CD14-positive monocyte (primary cell): Measurements from ENCODE around the gene CMTM8. TPM values are rescaled to one million over a fixed set of nuclear protein-coding genes. Genes with fewer than 3 reads are reported as not detected.

Experiments
- DNase-seq, 3 donors: peaks; one replicate each; pipeline ENCODE4 v3.0.0-alpha.2; 2011 to 2022
- H2AFZ ChIP-seq: 2 replicates; pipeline ENCODE4 v1.6.0; 2012; ENCODE audit warnings: mild to moderate bottlenecking, low read depth, low read length, inconsistent platforms; ENCODE audit not compliant: insufficient read depth, poor library complexity, severe bottlenecking
- H3K27ac ChIP-seq, 2 donors: 1 replicate in 1 of 2; 2 replicates in 1 of 2; pipeline ENCODE4 v1.5.1; 2012 to 2013; ENCODE audit warnings: low read length in 2 of 2, control low read depth in 1 of 2, inconsistent platforms in 1 of 2, low read depth in 1 of 2, mild to moderate bottlenecking in 1 of 2
- H3K27me3 ChIP-seq, 2 donors: one replicate each; pipeline versions ENCODE4 v1.6.0 to v1.6.1; 2011 to 2013; ENCODE audit warnings: low read length in 2 of 2; ENCODE audit not compliant: control insufficient read depth in 2 of 2, insufficient read depth in 2 of 2
- H3K36me3 ChIP-seq, 2 donors: replicated peaks in 1 of 2; 1 replicate in 1 of 2; 2 replicates in 1 of 2; pipeline versions ENCODE4 v1.5.1 to v1.6.1; 2012 to 2013; ENCODE audit warnings: low read length in 2 of 2, control low read depth in 1 of 2, inconsistent platforms in 1 of 2, mild to moderate bottlenecking in 1 of 2; ENCODE audit not compliant: insufficient read depth in 2 of 2, control insufficient read depth in 1 of 2
- H3K4me1 ChIP-seq, 2 donors: 1 replicate in 1 of 2; 2 replicates in 1 of 2; pipeline versions ENCODE4 v1.5.1 to v1.6.1; 2012 to 2013; ENCODE audit warnings: low read length in 2 of 2, control low read depth in 1 of 2, inconsistent platforms in 1 of 2, mild to moderate bottlenecking in 1 of 2, moderate library complexity in 1 of 2; ENCODE audit not compliant: insufficient read depth in 2 of 2, control insufficient read depth in 1 of 2
- H3K4me2 ChIP-seq: replicated peaks from 2 replicates; pipeline ENCODE3; 2012; ENCODE audit warnings: low read length, moderate library complexity, mild to moderate bottlenecking; ENCODE audit not compliant: poor library complexity, severe bottlenecking; ENCODE audit errors: extremely low read depth
- H3K4me3 ChIP-seq, 3 experiments: fragments of 200-600 bp in 1 of 3; sonication (generic) in 1 of 3; replicated peaks in 1 of 3; 1 replicate in 2 of 3; 2 replicates in 1 of 3; pipeline ENCODE4 v1.5.1; 2011 to 2013; ENCODE audit warnings: low read length in 3 of 3, mild to moderate bottlenecking in 3 of 3, control low read depth in 2 of 3, low read depth in 2 of 3, inconsistent platforms in 1 of 3, moderate library complexity in 1 of 3
- H3K79me2 ChIP-seq: 2 replicates; pipeline ENCODE4 v1.6.0; 2012; ENCODE audit warnings: mild to moderate bottlenecking, control low read depth, inconsistent platforms, low read length, moderate library complexity; ENCODE audit not compliant: insufficient read depth
- H3K9ac ChIP-seq: 2 replicates; pipeline ENCODE4 v1.6.0; 2017; ENCODE audit warnings: low read length, mild to moderate bottlenecking; ENCODE audit not compliant: insufficient read depth, poor library complexity, severe bottlenecking
- H3K9me3 ChIP-seq, 2 donors: replicated peaks in 1 of 2; 1 replicate in 1 of 2; 2 replicates in 1 of 2; pipeline versions ENCODE4 v1.5.1 to v1.6.1; 2012 to 2013; ENCODE audit warnings: low read length in 2 of 2, control low read depth in 1 of 2; ENCODE audit not compliant: control insufficient read depth in 1 of 2, insufficient read depth in 1 of 2
- H4K20me1 ChIP-seq: 2 replicates; pipeline ENCODE4 v1.6.0; 2012; ENCODE audit warnings: mild to moderate bottlenecking, low read length, control low read depth, moderate library complexity; ENCODE audit not compliant: insufficient read depth
- H3K27ac Mint-ChIP-seq, 7 donors: one replicate each; pipeline ENCODE4 v1.8.0; 2020; ENCODE audit warnings: mild to moderate bottlenecking in 7 of 7, mixed read lengths in 7 of 7, moderate library complexity in 6 of 7, inconsistent platforms in 2 of 7
- H3K27me3 Mint-ChIP-seq, 3 donors: one replicate each; pipeline ENCODE4 v1.8.0; 2021 to 2022; ENCODE audit warnings: low read depth in 3 of 3, mild to moderate bottlenecking in 3 of 3, mixed read lengths in 3 of 3, moderate library complexity in 3 of 3, inconsistent platforms in 1 of 3
- H3K36me3 Mint-ChIP-seq, 2 donors: one replicate each; pipeline ENCODE4 v1.8.0; 2020; ENCODE audit warnings: mixed read lengths in 2 of 2, inconsistent platforms in 1 of 2, mild to moderate bottlenecking in 1 of 2
- H3K4me1 Mint-ChIP-seq: one replicate; pipeline ENCODE4 v1.8.0; 2020; ENCODE audit warnings: mild to moderate bottlenecking, mixed read lengths
- H3K4me3 Mint-ChIP-seq, 2 donors: one replicate each; pipeline ENCODE4 v1.8.0; 2020; ENCODE audit warnings: mild to moderate bottlenecking in 2 of 2, mixed read lengths in 2 of 2, moderate library complexity in 1 of 2
- H3K9me3 Mint-ChIP-seq, 7 donors: one replicate each; pipeline ENCODE4 v1.8.0; 2020 to 2022; ENCODE audit warnings: mixed read lengths in 7 of 7, mild to moderate bottlenecking in 6 of 7, moderate library complexity in 6 of 7, inconsistent platforms in 2 of 7
- CTCF ChIP-seq: fragments of 200-600 bp; IDR thresholded peaks from one replicate; pipeline ENCODE4 v1.8.0; 2022; ENCODE audit warnings: antibody characterized with exemption, mild to moderate bottlenecking
- WGBS: methylation state at CpG from one replicate; pipeline ENCODE4 v1.1.5; 2013; ENCODE audit warnings: missing lambda C conversion rate; ENCODE audit not compliant: insufficient coverage; 5-methylcytosine and 5-hydroxymethylcytosine counted together
- intact Hi-C, 2 donors: fragments of 100-400 bp; cut with micrococcal nuclease; formaldehyde crosslinking; loops; one replicate each; pipeline versions ENCODE4 v1.15.0 to v1.15.1; 2023
- polyA plus RNA-seq, 3 donors: library from polyadenylated mRNA; depleted of rRNA in 1 of 3; unstranded in 2 of 3; stranded (reverse) in 1 of 3; fragments of 300-500 nt in 2 of 3; fragments of >200 nt in 1 of 3; fragmentation: Illumina TruSeq in 2 of 3; gene quantifications; 1 replicate in 2 of 3; 2 replicates in 1 of 3; pipeline ENCODE4 v1.2.3, GENCODE V29; 2012 to 2021
- small RNA-seq: library from RNA; depleted of rRNA; stranded (forward); fragments of <200 nt; gene quantifications from one replicate; pipeline ENCODE3, GENCODE V24; 2012; ENCODE audit warnings: low read depth; ENCODE audit not compliant: insufficient read length

Gene CMTM8
- polyA plus RNA-seq, 3 donors, result 0.46 to 2.5 (median 0.94) TPM

- intact Hi-C loops, result no loop called here
- Histone ChIP-seq H3K4me1 (peaks cover 64 to 74% of the 10 kb centered on the region in 2 donors), H3K9ac (peak overlapping the region; percentile 27), H2AFZ (no peak overlapping the region), H3K36me3 (no peaks in the 10 kb centered on the region), H3K79me2 (peaks cover 96% of the 10 kb centered on the region), H3K9me3 (no peaks in the 10 kb centered on the region), H4K20me1 (peaks cover 58% of the 10 kb centered on the region), H3K4me3 (peak overlapping the region in 1 of 3 experiments; percentile 34), H3K4me2 (peak overlapping the region; percentile 42), H3K27me3 (no peaks in the 10 kb centered on the region), H3K27ac (peak overlapping the region; percentile 76 to 86)
- Mint-ChIP-seq H3K27ac (peak overlapping the region; percentile 90 to 97 (median 94)), H3K36me3 (peaks cover 6 to 16% of the 10 kb centered on the region in 2 donors), H3K27me3 (peaks cover 0 to 7% (median 0%) of the 10 kb centered on the region in 3 donors), H3K9me3 (peaks cover 0 to 5% (median 0%) of the 10 kb centered on the region in 7 donors), H3K4me1 (peaks cover 79% of the 10 kb centered on the region), H3K4me3 (peak overlapping the region; percentile 43 to 84)
- TF ChIP-seq CTCF, result no peak
- peak in 2 of 3 donors; percentile 38 to 59 for DNase-seq
- 0% methylated on average over 1 of the region's 2 CpGs for WGBS
Observed at GRCh38 chr3:32419742-32420125, 181.3 kb downstream of the CMTM8 start.

Small RNA genes lying within 50 kb of the gene (small RNA-seq; reads per million reads assigned to genes)
- not detected for gene AC097639.2

Other genes starting within 250 kb of the CMTM8 start
- gene GPD1L, start 132.1 kb upstream of the CMTM8 start, polyA plus RNA-seq, result 10 to 100 TPM in 2 of 3 donors, 1 to 10 TPM in 1; 4.9 to 11.8 (median 10.2) TPM
- gene CMTM7, start 153.2 kb downstream of the CMTM8 start, polyA plus RNA-seq, result 100 to 1,000 TPM; 100 to 148 (median 146) TPM